Measurements from ENCODE around the gene NFKBIB.
A peak's percentile ranks its signal among the peaks of the same experiment; 100 is the strongest.

NFKBIB gene

DNA sequence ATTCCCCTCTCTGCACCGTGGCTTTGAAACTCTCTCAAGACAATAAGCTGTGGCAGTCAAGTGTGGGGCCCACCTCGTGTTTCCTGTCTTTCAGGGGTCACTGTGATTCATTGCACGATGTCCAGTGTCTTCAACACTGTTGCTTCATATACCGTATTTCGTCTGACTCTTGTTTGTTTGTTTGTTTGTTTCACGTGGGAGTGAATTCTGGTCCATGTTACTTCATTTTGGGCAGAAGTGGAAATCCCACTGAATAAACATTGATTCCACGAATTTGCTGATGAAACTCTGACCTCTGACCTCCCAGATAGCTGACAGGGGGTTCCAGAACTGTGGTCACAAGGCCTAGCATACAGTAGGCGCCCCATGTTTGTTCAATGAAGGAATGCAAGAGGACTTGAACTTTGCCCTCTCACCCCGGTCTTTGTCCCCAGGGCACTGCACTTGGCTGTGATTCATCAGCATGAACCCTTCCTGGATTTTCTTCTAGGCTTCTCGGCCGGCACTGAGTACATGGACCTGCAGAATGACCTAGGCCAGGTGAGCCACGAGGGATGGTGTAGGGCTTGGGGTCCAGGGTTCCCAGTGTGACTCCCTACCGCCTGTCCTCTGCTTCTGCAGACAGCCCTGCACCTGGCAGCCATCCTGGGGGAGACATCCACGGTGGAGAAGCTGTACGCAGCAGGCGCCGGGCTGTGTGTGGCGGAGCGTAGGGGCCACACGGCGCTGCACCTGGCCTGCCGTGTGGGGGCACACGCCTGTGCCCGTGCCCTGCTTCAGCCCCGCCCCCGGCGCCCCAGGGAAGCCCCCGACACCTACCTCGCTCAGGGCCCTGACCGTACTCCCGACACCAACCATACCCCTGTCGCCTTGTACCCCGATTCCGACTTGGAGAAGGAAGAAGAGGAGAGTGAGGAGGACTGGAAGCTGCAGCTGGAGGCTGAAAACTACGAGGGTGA is 5.1 kb downstream of the NFKBIB start:
- no peak for TF ChIP-seq ZNF274 (IDR thresholded peaks at IDR 0.05; ENCODE audit: low read depth, low read length)
- no peak overlapping the region for H3K4me3 ChIP-seq (ENCODE audit: low read length)

DNA sequence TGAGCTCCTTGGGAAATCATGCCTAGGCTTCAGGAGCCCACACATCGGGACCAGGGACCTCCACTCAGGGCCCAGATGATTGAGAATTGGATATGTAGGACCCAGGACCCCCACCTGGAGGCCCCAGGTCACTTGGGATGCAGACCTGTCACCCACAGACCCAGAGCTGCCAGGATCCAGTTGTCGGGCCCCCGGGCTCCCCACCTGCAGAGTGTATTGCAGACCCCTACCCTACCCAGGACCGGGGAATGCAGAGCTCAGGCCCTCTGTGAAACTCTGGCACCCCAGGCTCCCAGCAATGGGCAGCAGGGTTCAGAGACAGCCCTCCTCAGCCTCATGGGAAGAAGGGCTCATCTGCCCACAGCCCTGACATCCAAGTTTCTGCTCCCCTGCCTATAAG is 5.9 kb downstream of the NFKBIB start:
- H3K4me3 ChIP-seq (ENCODE audit: low read length), result no peak overlapping the region
- no peak for TF ChIP-seq ZNF274 (IDR thresholded peaks at IDR 0.05; ENCODE audit: low read depth, low read length)

DNA sequence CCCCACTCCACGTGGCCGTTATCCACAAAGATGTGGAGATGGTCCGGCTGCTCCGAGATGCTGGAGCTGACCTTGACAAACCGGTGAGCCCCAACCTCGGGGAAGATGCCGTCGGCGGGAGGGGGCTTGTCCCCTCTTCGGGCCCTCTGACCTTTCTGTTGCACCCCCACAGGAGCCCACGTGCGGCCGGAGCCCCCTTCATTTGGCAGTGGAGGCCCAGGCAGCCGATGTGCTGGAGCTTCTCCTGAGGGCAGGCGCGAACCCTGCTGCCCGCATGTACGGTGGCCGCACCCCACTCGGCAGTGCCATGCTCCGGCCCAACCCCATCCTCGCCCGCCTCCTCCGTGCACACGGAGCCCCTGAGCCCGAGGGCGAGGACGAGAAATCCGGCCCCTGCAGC is 7.5 kb downstream of the NFKBIB start:
- H3K4me3 ChIP-seq (ENCODE audit: low read length), result no peak overlapping the region
- no peak for TF ChIP-seq ZNF274 (IDR thresholded peaks at IDR 0.05; ENCODE audit: low read depth, low read length)

DNA sequence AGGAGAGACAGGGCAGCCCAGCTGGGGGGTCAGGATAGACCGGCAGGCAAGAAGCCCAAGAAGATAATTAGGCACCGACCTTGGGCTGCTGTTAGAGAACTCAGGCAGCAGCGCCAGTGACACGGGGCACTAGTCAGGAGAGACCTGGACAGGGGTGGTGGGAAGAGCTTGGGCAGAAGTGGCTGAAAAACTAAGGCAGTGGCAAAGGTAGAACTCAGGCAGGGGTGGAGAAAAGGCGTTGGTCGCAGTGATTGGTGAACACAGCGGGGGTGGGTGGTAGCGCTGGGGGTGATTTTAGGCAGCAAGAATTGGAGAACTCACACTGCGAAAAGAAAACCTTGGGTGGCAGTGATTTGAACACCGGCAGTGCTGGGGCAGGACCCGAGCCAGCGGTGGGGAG is 7.9 kb downstream of the NFKBIB start:
- TF ChIP-seq ZNF274 (IDR thresholded peaks at IDR 0.05; ENCODE audit: low read depth, low read length), result peak; percentile 54
- H3K4me3 ChIP-seq (ENCODE audit: low read length), result no peak overlapping the region

DNA sequence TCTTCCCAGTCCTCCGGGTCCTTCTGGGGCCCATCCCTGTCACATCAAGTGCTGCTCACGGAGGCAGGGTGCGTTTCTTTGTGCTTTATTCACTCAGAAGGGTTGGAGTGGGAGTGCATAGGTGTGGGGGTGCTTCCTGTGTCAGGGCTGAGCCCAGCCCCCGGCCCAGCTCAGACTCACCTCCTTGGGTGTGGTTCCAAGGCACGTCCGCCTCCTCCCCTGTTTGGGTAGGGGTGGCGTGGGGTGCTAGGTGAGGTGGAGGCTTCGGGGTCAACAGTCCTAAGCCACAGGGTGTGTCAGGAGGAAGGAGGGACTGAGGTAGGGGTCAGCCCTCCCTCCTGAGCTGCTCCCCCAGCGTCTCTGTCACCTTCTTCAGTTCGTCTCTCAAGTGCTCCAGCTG is 9.1 kb downstream of the NFKBIB start:
- H3K4me3 ChIP-seq (ENCODE audit: low read length), result no peak overlapping the region
- no peak for TF ChIP-seq ZNF274 (IDR thresholded peaks at IDR 0.05; ENCODE audit: low read depth, low read length)

DNA sequence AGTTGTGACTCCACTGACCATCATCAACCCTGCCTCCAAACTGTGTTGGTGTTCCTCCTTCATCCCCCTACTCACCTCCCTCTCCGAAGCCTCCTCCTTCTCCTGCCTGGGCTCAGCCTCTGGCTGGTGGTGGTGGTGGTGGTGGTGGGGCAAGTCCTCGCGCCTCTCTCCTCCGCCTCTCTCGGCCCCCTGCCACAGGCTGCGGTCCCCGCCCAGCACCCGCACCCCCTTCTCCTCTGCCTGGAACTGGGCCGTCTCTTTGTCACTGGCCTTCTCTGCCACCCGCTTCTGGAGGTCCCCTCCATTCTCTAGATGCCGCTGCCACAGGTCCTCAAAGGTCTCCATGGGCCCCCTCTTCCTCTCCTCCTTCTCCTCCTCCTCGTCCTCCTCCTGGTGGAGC is 10.7 kb downstream of the NFKBIB start:
- TF ChIP-seq ZNF274 (IDR thresholded peaks at IDR 0.05; ENCODE audit: low read depth, low read length), result no peak
- H3K4me3 ChIP-seq (ENCODE audit: low read length), result no peak overlapping the region

GRCh38 chr19:38911388-38912001 is 11.7 kb downstream of the NFKBIB start:
- no peak for TF ChIP-seq ZNF274 (IDR thresholded peaks at IDR 0.05; ENCODE audit: low read depth, low read length)
- H3K4me3 ChIP-seq (ENCODE audit: low read length), result no peak overlapping the region

- no peak overlapping the region for H3K4me3 ChIP-seq (ENCODE audit: low read length)
- no peak for TF ChIP-seq ZNF274 (IDR thresholded peaks at IDR 0.05; ENCODE audit: low read depth, low read length)
These were observed 13.1 kb downstream of the NFKBIB start for GRCh38 chr19:38912600-38913514.

DNA sequence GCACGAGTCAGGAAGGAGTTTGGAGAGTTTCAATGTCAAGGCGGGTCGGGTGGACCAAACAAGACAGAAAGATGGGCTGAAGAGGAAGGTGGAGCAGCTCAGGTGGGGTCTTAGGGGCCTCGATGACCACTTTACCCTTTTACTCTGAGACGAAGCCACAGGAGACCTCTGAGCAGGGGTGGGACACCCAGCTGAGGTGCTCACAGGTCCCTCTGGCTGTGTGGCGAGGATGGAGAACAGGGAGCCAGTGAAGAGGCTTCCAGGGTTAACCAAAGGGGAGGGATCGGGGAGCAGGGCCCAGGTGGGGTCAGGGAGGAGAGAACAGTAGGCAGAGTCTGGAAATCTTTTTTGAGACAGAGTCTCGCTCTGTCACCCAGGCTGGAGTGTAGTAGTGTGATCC is 14.2 kb downstream of the NFKBIB start:
- H3K4me3 ChIP-seq (ENCODE audit: low read length), result no peak overlapping the region
- TF ChIP-seq ZNF274 (IDR thresholded peaks at IDR 0.05; ENCODE audit: low read depth, low read length), result no peak

DNA sequence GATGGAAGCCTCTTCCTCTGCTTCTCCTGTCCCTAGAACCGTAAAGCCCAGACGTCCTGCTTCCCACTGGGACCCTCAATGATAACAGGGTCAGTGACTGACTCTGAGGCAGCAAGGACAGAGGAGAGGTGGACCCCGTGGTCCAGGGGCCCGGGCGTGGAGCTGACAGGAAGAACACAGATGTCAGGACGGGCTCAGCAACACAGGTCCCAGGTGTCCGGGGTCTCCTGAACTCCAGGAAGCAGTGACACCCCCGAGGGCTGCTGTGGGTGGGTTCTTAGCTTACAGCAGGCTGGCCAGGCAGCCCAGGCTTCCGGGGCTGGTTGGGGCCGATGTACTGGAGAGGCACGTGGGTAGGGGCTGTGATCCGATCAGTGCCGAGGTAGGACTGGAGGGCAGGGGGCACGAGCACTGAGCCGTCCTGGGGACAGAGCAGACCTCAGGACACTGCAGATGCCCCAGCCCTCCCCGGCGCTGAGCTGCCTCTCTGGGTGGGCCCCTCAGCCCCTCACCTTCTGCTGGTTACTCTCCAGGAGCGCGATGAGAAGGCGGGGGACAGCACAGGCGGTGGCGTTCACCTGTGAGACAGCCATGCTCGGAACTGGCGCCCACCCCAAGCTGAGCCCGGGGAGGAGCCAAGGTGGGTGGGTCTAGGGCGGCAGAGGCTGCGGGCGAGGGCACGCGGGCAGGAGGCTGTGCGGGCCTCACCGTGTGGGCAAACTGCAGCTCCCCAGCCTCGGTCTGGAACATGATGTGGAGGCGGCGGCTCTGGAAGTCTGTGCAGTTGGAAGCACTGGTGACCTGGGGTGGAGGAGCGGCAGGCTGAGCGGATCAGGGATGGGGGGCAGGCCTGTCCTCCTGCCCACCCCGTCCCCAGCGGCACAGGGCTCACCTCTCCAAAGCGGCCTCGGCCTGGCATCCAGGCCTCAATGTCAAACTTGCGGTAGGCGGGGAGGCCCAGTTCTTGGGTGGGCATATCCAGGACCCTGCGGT is 15.9 kb downstream of the NFKBIB start:
- no peak overlapping the region for H3K4me3 ChIP-seq (ENCODE audit: low read length)
- TF ChIP-seq ZNF274 (IDR thresholded peaks at IDR 0.05; ENCODE audit: low read depth, low read length), result no peak

DNA sequence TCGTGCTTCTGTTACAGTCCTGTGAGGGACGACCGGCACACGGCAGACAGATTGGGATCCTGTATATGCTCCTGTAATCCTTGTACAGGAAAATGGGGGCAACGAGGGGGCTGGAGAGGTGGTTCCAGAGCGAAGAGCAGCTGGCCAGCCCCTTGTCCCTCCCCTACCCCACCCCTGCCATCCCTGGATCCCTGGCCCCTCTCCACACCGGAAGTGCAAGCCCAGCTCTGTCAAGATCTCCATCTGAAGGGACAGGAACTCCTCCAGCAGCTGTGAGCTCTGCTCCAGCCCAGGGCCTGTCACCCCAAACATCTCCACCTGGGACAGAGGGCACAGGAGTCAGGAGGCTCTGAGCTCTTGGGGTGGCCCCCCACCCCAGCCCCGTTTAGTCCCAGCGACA is 17.7 kb downstream of the NFKBIB start:
- TF ChIP-seq ZNF274 (IDR thresholded peaks at IDR 0.05; ENCODE audit: low read depth, low read length), result no peak

DNA sequence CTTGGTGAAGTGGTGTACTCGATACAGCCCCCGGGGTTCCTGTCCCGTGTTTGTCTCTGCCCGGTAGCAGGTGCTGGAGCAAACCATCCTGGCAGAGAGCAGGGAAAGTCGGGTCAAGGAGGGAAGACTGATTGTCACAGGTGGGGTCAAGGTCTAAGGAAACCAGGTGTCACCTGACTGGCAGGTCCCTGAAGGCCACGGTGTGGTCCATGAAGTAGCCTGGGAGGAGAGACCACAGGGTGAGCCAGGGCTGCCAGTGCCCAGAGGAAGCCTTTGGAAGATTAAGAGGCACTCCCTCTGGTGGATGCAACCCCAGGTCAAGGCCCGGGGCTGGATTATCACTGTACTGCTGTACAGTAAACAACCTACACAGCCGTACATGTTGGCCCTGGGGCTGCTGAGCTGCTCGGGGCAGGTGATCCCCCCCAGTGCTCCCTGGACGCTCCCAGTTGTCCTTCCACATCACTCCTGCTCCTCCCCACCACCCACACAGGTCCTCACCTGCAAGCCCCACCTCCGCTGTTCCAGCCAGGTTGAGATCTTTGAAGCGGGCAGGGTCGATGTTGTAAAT is 18.2 kb downstream of the NFKBIB start:
- TF ChIP-seq ZNF274 (IDR thresholded peaks at IDR 0.05; ENCODE audit: low read depth, low read length), result no peak
- H3K4me3 ChIP-seq (ENCODE audit: low read length), result no peak overlapping the region

More for the DNA sequence above, 17.7 kb downstream of the NFKBIB start:
- H3K4me3 ChIP-seq (ENCODE audit: low read length), result no peak overlapping the region

DNA sequence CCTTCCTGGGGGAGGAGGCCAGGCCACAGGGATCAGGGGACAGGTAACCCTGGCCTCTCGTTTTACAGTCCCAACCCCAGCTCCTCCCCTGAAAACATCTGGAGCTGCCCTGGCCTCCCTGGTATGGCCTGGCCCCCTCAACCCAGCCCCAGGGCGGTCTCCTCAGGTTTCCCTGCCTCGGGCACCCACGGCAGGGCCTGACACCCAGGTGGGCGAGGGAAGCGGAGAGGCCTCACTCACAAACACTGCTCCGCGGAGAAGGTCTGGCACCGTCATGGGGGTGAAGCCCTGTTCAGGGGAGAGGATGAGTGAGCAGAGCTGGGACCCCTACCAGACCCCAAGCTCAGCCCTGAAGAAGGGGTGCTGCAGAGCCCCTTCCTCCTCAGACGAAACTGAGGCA is 18.8 kb downstream of the NFKBIB start:
- TF ChIP-seq ZNF274 (IDR thresholded peaks at IDR 0.05; ENCODE audit: low read depth, low read length), result no peak
- no peak overlapping the region for H3K4me3 ChIP-seq (ENCODE audit: low read length)
